ENCODE measurements around the gene ZNF540.

- TF ChIP-seq CTCF (IDR thresholded peaks at IDR 0.05; ENCODE audit: poor library complexity, severe bottlenecking) (peak; percentile 47), EZH2 (IDR thresholded peaks at IDR 0.05; ENCODE audit: borderline replicate concordance, insufficient read depth, low read length, poor library complexity, severe bottlenecking) (no peak), POLR2AphosphoS5 (IDR thresholded peaks at IDR 0.05) (peak; percentile 94), SMC3 (conservative IDR thresholded peaks at IDR 0.05; ENCODE audit: poor library complexity) (peak; percentile 55), RAD21 (conservative IDR thresholded peaks at IDR 0.05) (no peak), EP300 (conservative IDR thresholded peaks at IDR 0.05; ENCODE audit: poor library complexity, severe bottlenecking) (peak; percentile 83), MXI1 (conservative IDR thresholded peaks at IDR 0.05; ENCODE audit: poor library complexity, severe bottlenecking) (peak; percentile 80), TAF1 (IDR thresholded peaks at IDR 0.05; ENCODE audit: low read depth) (peak; percentile 94)
Observed at GRCh38 chr19:37655689-37656371, 61.2 kb downstream of the ZNF540 start.

Measured in neural cell (in vitro differentiated cells).